CD14-positive monocyte (primary cell): ENCODE data around the gene NOS1. TPM values are rescaled to one million over a fixed set of nuclear protein-coding genes. Genes with fewer than 3 reads are reported as not detected.

Experiments used
- DNase-seq, 3 donors: peaks; one replicate each; pipeline ENCODE4 v3.0.0-alpha.2; 2011 to 2022
- H2AFZ ChIP-seq: 2 replicates; pipeline ENCODE4 v1.6.0; 2012; ENCODE audit warnings: mild to moderate bottlenecking, low read depth, low read length, inconsistent platforms; ENCODE audit not compliant: insufficient read depth, poor library complexity, severe bottlenecking
- H3K27ac ChIP-seq, 2 donors: 1 replicate in 1 of 2; 2 replicates in 1 of 2; pipeline ENCODE4 v1.5.1; 2012 to 2013; ENCODE audit warnings: low read length in 2 of 2, control low read depth in 1 of 2, inconsistent platforms in 1 of 2, low read depth in 1 of 2, mild to moderate bottlenecking in 1 of 2
- H3K27me3 ChIP-seq, 2 donors: one replicate each; pipeline versions ENCODE4 v1.6.0 to v1.6.1; 2011 to 2013; ENCODE audit warnings: low read length in 2 of 2; ENCODE audit not compliant: control insufficient read depth in 2 of 2, insufficient read depth in 2 of 2
- H3K36me3 ChIP-seq, 2 donors: replicated peaks in 1 of 2; 1 replicate in 1 of 2; 2 replicates in 1 of 2; pipeline versions ENCODE4 v1.5.1 to v1.6.1; 2012 to 2013; ENCODE audit warnings: low read length in 2 of 2, control low read depth in 1 of 2, inconsistent platforms in 1 of 2, mild to moderate bottlenecking in 1 of 2; ENCODE audit not compliant: insufficient read depth in 2 of 2, control insufficient read depth in 1 of 2
- H3K4me1 ChIP-seq, 2 donors: 1 replicate in 1 of 2; 2 replicates in 1 of 2; pipeline versions ENCODE4 v1.5.1 to v1.6.1; 2012 to 2013; ENCODE audit warnings: low read length in 2 of 2, control low read depth in 1 of 2, inconsistent platforms in 1 of 2, mild to moderate bottlenecking in 1 of 2, moderate library complexity in 1 of 2; ENCODE audit not compliant: insufficient read depth in 2 of 2, control insufficient read depth in 1 of 2
- H3K4me2 ChIP-seq: replicated peaks from 2 replicates; pipeline ENCODE3; 2012; ENCODE audit warnings: low read length, moderate library complexity, mild to moderate bottlenecking; ENCODE audit not compliant: poor library complexity, severe bottlenecking; ENCODE audit errors: extremely low read depth
- H3K4me3 ChIP-seq, 3 experiments: fragments of 200-600 bp in 1 of 3; sonication (generic) in 1 of 3; replicated peaks in 1 of 3; 1 replicate in 2 of 3; 2 replicates in 1 of 3; pipeline ENCODE4 v1.5.1; 2011 to 2013; ENCODE audit warnings: low read length in 3 of 3, mild to moderate bottlenecking in 3 of 3, control low read depth in 2 of 3, low read depth in 2 of 3, inconsistent platforms in 1 of 3, moderate library complexity in 1 of 3
- H3K79me2 ChIP-seq: 2 replicates; pipeline ENCODE4 v1.6.0; 2012; ENCODE audit warnings: mild to moderate bottlenecking, control low read depth, inconsistent platforms, low read length, moderate library complexity; ENCODE audit not compliant: insufficient read depth
- H3K9ac ChIP-seq: 2 replicates; pipeline ENCODE4 v1.6.0; 2017; ENCODE audit warnings: low read length, mild to moderate bottlenecking; ENCODE audit not compliant: insufficient read depth, poor library complexity, severe bottlenecking
- H3K9me3 ChIP-seq, 2 donors: replicated peaks in 1 of 2; 1 replicate in 1 of 2; 2 replicates in 1 of 2; pipeline versions ENCODE4 v1.5.1 to v1.6.1; 2012 to 2013; ENCODE audit warnings: low read length in 2 of 2, control low read depth in 1 of 2; ENCODE audit not compliant: control insufficient read depth in 1 of 2, insufficient read depth in 1 of 2
- H4K20me1 ChIP-seq: 2 replicates; pipeline ENCODE4 v1.6.0; 2012; ENCODE audit warnings: mild to moderate bottlenecking, low read length, control low read depth, moderate library complexity; ENCODE audit not compliant: insufficient read depth
- H3K27ac Mint-ChIP-seq, 7 donors: one replicate each; pipeline ENCODE4 v1.8.0; 2020; ENCODE audit warnings: mild to moderate bottlenecking in 7 of 7, mixed read lengths in 7 of 7, moderate library complexity in 6 of 7, inconsistent platforms in 2 of 7
- H3K27me3 Mint-ChIP-seq, 3 donors: one replicate each; pipeline ENCODE4 v1.8.0; 2021 to 2022; ENCODE audit warnings: low read depth in 3 of 3, mild to moderate bottlenecking in 3 of 3, mixed read lengths in 3 of 3, moderate library complexity in 3 of 3, inconsistent platforms in 1 of 3
- H3K36me3 Mint-ChIP-seq, 2 donors: one replicate each; pipeline ENCODE4 v1.8.0; 2020; ENCODE audit warnings: mixed read lengths in 2 of 2, inconsistent platforms in 1 of 2, mild to moderate bottlenecking in 1 of 2
- H3K4me1 Mint-ChIP-seq: one replicate; pipeline ENCODE4 v1.8.0; 2020; ENCODE audit warnings: mild to moderate bottlenecking, mixed read lengths
- H3K4me3 Mint-ChIP-seq, 2 donors: one replicate each; pipeline ENCODE4 v1.8.0; 2020; ENCODE audit warnings: mild to moderate bottlenecking in 2 of 2, mixed read lengths in 2 of 2, moderate library complexity in 1 of 2
- H3K9me3 Mint-ChIP-seq, 7 donors: one replicate each; pipeline ENCODE4 v1.8.0; 2020 to 2022; ENCODE audit warnings: mixed read lengths in 7 of 7, mild to moderate bottlenecking in 6 of 7, moderate library complexity in 6 of 7, inconsistent platforms in 2 of 7
- CTCF ChIP-seq: fragments of 200-600 bp; IDR thresholded peaks from one replicate; pipeline ENCODE4 v1.8.0; 2022; ENCODE audit warnings: antibody characterized with exemption, mild to moderate bottlenecking
- WGBS: methylation state at CpG from one replicate; pipeline ENCODE4 v1.1.5; 2013; ENCODE audit warnings: missing lambda C conversion rate; ENCODE audit not compliant: insufficient coverage; 5-methylcytosine and 5-hydroxymethylcytosine counted together
- intact Hi-C, 2 donors: fragments of 100-400 bp; cut with micrococcal nuclease; formaldehyde crosslinking; loops; one replicate each; pipeline versions ENCODE4 v1.15.0 to v1.15.1; 2023
- polyA plus RNA-seq, 3 donors: library from polyadenylated mRNA; depleted of rRNA in 1 of 3; unstranded in 2 of 3; stranded (reverse) in 1 of 3; fragments of 300-500 nt in 2 of 3; fragments of >200 nt in 1 of 3; fragmentation: Illumina TruSeq in 2 of 3; gene quantifications; 1 replicate in 2 of 3; 2 replicates in 1 of 3; pipeline ENCODE4 v1.2.3, GENCODE V29; 2012 to 2021

NOS1 gene
- polyA plus RNA-seq, 3 donors, result not detected

GRCh38 chr12:117235261-117235660, 126.2 kb downstream of the NOS1 start:
- WGBS, result 0% methylated on average over 1 of the region's 2 CpGs

GRCh38 chr12:117234441-117234840, 127.0 kb downstream of the NOS1 start:
- no peak overlapping the region for H2AFZ ChIP-seq
- intact Hi-C loops, result no loop called here
- TF ChIP-seq CTCF, result no peak

More at GRCh38 chr12:117235261-117235660, 126.2 kb downstream of the NOS1 start:
- intact Hi-C loops, result loop anchor here in 1 of 2 donors (5.0 kb wide), 1 partner anchor 602 kb away; no protein-coding TSS in a partner anchor
- no peak overlapping the region for H3K4me3 Mint-ChIP-seq
- H3K36me3 Mint-ChIP-seq, result no peaks in the 10 kb centered on the region
- no peak overlapping the region for H3K27ac Mint-ChIP-seq
- H3K4me1 Mint-ChIP-seq, result no peaks in the 10 kb centered on the region
- Histone ChIP-seq H3K9me3 (no peaks in the 10 kb centered on the region), H4K20me1 (no peaks in the 10 kb centered on the region), H3K36me3 (no peaks in the 10 kb centered on the region), H3K4me3 (no peak overlapping the region), H3K4me1 (no peaks in the 10 kb centered on the region), H3K27ac (no peak overlapping the region), H3K4me2 (no peak overlapping the region), H3K9ac (no peak overlapping the region), H3K79me2 (no peaks in the 10 kb centered on the region), H3K27me3 (no peaks in the 10 kb centered on the region), H2AFZ (no peak overlapping the region)
- peaks cover 4 to 14% (median 12%) of the 10 kb centered on the region in 3 donors for H3K27me3 Mint-ChIP-seq
- H3K9me3 Mint-ChIP-seq, result no peaks in the 10 kb centered on the region
- DNase-seq, result no peak
- no peak for TF ChIP-seq CTCF

More at GRCh38 chr12:117234441-117234840, 127.0 kb downstream of the NOS1 start:
- Mint-ChIP-seq H3K36me3 (no peaks in the 10 kb centered on the region), H3K9me3 (no peaks in the 10 kb centered on the region), H3K4me1 (no peaks in the 10 kb centered on the region), H3K4me3 (no peak overlapping the region), H3K27ac (no peak overlapping the region), H3K27me3 (peaks cover 6 to 14% (median 12%) of the 10 kb centered on the region in 3 donors)
- no peaks in the 10 kb centered on the region for H3K27me3 ChIP-seq
- no peaks in the 10 kb centered on the region for H4K20me1 ChIP-seq
- H3K4me2 ChIP-seq, result no peak overlapping the region
- no peak overlapping the region for H3K9ac ChIP-seq
- no peaks in the 10 kb centered on the region for H3K9me3 ChIP-seq
- no peaks in the 10 kb centered on the region for H3K4me1 ChIP-seq
- no peaks in the 10 kb centered on the region for H3K36me3 ChIP-seq
- no peak for DNase-seq
- no peak overlapping the region for H3K4me3 ChIP-seq
- H3K79me2 ChIP-seq, result no peaks in the 10 kb centered on the region
- 77% methylated on average over 14 of the region's 15 CpGs for WGBS
- H3K27ac ChIP-seq, result no peak overlapping the region
